GM12878 (cell line): ENCODE measurements around the gene ABHD15. TPM values are rescaled to one million over a fixed set of nuclear protein-coding genes. Genes with fewer than 3 reads are reported as not detected.

Source experiments
- ATAC-seq: fragments of 200-7000 bp; cut with Tn5 transposase; 3 replicates; pipeline ENCODE4 v1.9.1; 2020; ENCODE audit warnings: mild to moderate bottlenecking, moderate library complexity
- BruUV-seq: library from RNA; stranded (reverse); fragments of 400-500 nt; replicated peaks from 2 replicates; lab custom pipeline; 2021; lab: Mats Ljungman, UMichigan
- CTCF ChIA-PET: fragments of 300-600 bp; sonication (Branson Sonifier 250); formaldehyde crosslinking; extraction: SDS; loops from one replicate; lab custom pipeline; 2021; ENCODE audit warnings: inconsistent platforms; lab: Yijun Ruan, JAX
- POLR2A ChIA-PET: fragments of 350-600 bp; formaldehyde crosslinking; extraction: SDS; loops from one replicate; lab custom pipeline; 2021; ENCODE audit warnings: inconsistent platforms; lab: Charles Lee
- RAD21 ChIA-PET: fragments of 300-600 bp; sonication (Branson Sonifier 250); formaldehyde crosslinking; loops from one replicate; lab custom pipeline; 2023; ENCODE audit warnings: antibody characterized with exemption; ENCODE audit not compliant: unreplicated experiment; lab: Charles Lee
- SMC1A ChIA-PET: fragments of 300-600 bp; sonication (Branson Sonifier 250); formaldehyde crosslinking; loops from one replicate; lab custom pipeline; 2023; ENCODE audit not compliant: unreplicated experiment, uncharacterized antibody; lab: Charles Lee
- DNase-seq: peaks from one replicate; pipeline ENCODE4 v3.0.0-alpha.2; 2011; ENCODE audit warnings: low read depth, low spot score
- FAIRE-seq: peaks from 3 replicates; lab custom pipeline; 2011; peaks lifted over from hg19 to GRCh38; lab: Jason Lieb, UNC
- H2AFZ ChIP-seq: 2 replicates; pipeline ENCODE4 v1.6.0; 2011; ENCODE audit warnings: low read depth, low read length, control low read depth; ENCODE audit not compliant: control insufficient read depth
- H3K27ac ChIP-seq: 2 replicates; pipeline ENCODE4 v1.5.1; 2011; ENCODE audit warnings: control low read depth; ENCODE audit not compliant: control insufficient read depth, insufficient read depth
- H3K27me3 ChIP-seq, 2 experiments: replicated peaks in 1 of 2; 2 replicates each; pipeline versions ENCODE4 v1.6.0 to v1.6.1; 2011; ENCODE audit warnings: low read length in 1 of 2; ENCODE audit not compliant: control insufficient read depth in 2 of 2, insufficient read depth in 2 of 2
- H3K36me3 ChIP-seq, 2 experiments: 2 replicates each; pipeline ENCODE4 v1.5.1; 2011; ENCODE audit warnings: low read length in 1 of 2; ENCODE audit not compliant: control insufficient read depth in 2 of 2, insufficient read depth in 2 of 2
- H3K4me1 ChIP-seq: 2 replicates; pipeline ENCODE4 v1.6.1; 2011; ENCODE audit warnings: mild to moderate bottlenecking, low read length, moderate library complexity, mixed read lengths; ENCODE audit not compliant: control insufficient read depth, insufficient read depth
- H3K4me2 ChIP-seq: 2 replicates; pipeline ENCODE4 v1.6.0; 2011; ENCODE audit warnings: control low read depth; ENCODE audit not compliant: control insufficient read depth, insufficient read depth
- H3K4me3 ChIP-seq: fragments of 200-600 bp; sonication (generic); 2 replicates; pipeline ENCODE4 v1.5.1; 2016
- H3K79me2 ChIP-seq: 2 replicates; pipeline ENCODE4 v1.6.0; 2011; ENCODE audit warnings: low read length; ENCODE audit not compliant: control insufficient read depth, insufficient read depth
- H3K9ac ChIP-seq: 2 replicates; pipeline ENCODE4 v1.8.0; 2011; ENCODE audit warnings: low read length, control low read depth, mixed read lengths; ENCODE audit not compliant: control insufficient read depth, insufficient read depth
- H3K9me3 ChIP-seq: replicated peaks from 3 replicates; pipeline ENCODE4 v1.5.1; 2011; ENCODE audit warnings: mild to moderate bottlenecking, low read length; ENCODE audit not compliant: control insufficient read depth, insufficient read depth
- H4K20me1 ChIP-seq: 2 replicates; pipeline ENCODE4 v1.6.0; 2011; ENCODE audit not compliant: control insufficient read depth, insufficient read depth
- CREB1 ChIP-seq: IDR thresholded peaks from 2 replicates; pipeline ENCODE4 v1.6.1; 2012; ENCODE audit warnings: low read depth, mild to moderate bottlenecking, inconsistent platforms
- FOXM1 ChIP-seq: IDR thresholded peaks from 2 replicates; pipeline ENCODE4 v1.6.1; 2012; ENCODE audit warnings: low read depth, mild to moderate bottlenecking, inconsistent platforms, low read length, moderate library complexity
- IKZF1 ChIP-seq: fragments of 450-650 bp; conservative IDR thresholded peaks from 2 replicates; pipeline ENCODE4 v1.6.1; 2017; ENCODE audit warnings: antibody characterized with exemption, mild to moderate bottlenecking
- MLLT1 ChIP-seq: fragments of 450-650 bp; IDR thresholded peaks from 2 replicates; pipeline ENCODE4 v1.6.1; 2016; ENCODE audit warnings: mild to moderate bottlenecking
- NFIC ChIP-seq: IDR thresholded peaks from 2 replicates; pipeline ENCODE4 v1.6.1; 2012; ENCODE audit warnings: low read depth, mild to moderate bottlenecking, inconsistent platforms, low read length, moderate library complexity
- NFYA ChIP-seq: IDR thresholded peaks from 2 replicates; pipeline ENCODE4 v1.6.1; 2011; ENCODE audit warnings: low read depth, mild to moderate bottlenecking, low read length, improper control_type of control experiment, borderline replicate concordance
- TARDBP ChIP-seq: IDR thresholded peaks from 2 replicates; pipeline ENCODE4 v1.6.1; 2016; ENCODE audit warnings: borderline replicate concordance
- TCF7 ChIP-seq: IDR thresholded peaks from 2 replicates; pipeline ENCODE4 v1.6.1; 2014; ENCODE audit warnings: antibody characterized with exemption, borderline replicate concordance
- ZNF274 ChIP-seq: IDR thresholded peaks from one replicate; pipeline ENCODE4 v1.8.0; 2011; ENCODE audit not compliant: insufficient read length, insufficient read depth
- WGBS: methylation state at CpG from one replicate; pipeline ENCODE4 v1.1.6; 2016; ENCODE audit warnings: low lambda C conversion rate; ENCODE audit not compliant: insufficient replicate concordance, insufficient coverage; ENCODE audit errors: missing lambda C conversion rate; 5-methylcytosine and 5-hydroxymethylcytosine counted together
- in situ Hi-C: fragments of 300-500 bp; cut with MboI; formaldehyde crosslinking; loops from 9 replicates; pipeline ENCODE4 v1.14.3; 2018; ENCODE audit warnings: mixed read lengths
- intact Hi-C: fragments of 100-400 bp; cut with micrococcal nuclease; formaldehyde crosslinking; loops from one replicate; pipeline ENCODE4 v1.14.2; 2022; ENCODE audit not compliant: unreplicated experiment
- polyA plus RNA-seq, 11 experiments: library from polyadenylated mRNA; depleted of rRNA in 4 of 11; unstranded in 6 of 11; stranded (reverse) in 5 of 11; fragments of >200 nt; fragmentation: Nextera tagmentation in 4 of 11; fragmentation: Illumina TruSeq in 1 of 11; extraction: Ambion mirVana in 4 of 11; extraction: Trizol in 1 of 11; gene quantifications; 1 replicate in 1 of 11; 2 replicates in 10 of 11; pipeline versions ENCODE4 v1.2.1 to v1.2.3, GENCODE V29; 2011 to 2016; ENCODE audit warnings: inconsistent platforms in 2 of 11, missing spikeins in 2 of 11, low read depth in 1 of 11
- total RNA-seq, 4 experiments: library from RNA; depleted of rRNA in 3 of 4; stranded (reverse); fragments of >200 nt in 3 of 4; fragmentation: Illumina TruSeq in 1 of 4; extraction: Trizol in 1 of 4; gene quantifications; 2 replicates each; pipeline versions ENCODE4 v1.2.1 to v1.2.3, GENCODE V29; 2013 to 2021

The ABHD15 gene
- total and polyA plus RNA-seq, 10 of the 15 experiments (the other 5 are each of a cell fraction or from before 2014, with no cell fraction given): 2.1 to 9.2 (median 4.9) TPM

DNA sequence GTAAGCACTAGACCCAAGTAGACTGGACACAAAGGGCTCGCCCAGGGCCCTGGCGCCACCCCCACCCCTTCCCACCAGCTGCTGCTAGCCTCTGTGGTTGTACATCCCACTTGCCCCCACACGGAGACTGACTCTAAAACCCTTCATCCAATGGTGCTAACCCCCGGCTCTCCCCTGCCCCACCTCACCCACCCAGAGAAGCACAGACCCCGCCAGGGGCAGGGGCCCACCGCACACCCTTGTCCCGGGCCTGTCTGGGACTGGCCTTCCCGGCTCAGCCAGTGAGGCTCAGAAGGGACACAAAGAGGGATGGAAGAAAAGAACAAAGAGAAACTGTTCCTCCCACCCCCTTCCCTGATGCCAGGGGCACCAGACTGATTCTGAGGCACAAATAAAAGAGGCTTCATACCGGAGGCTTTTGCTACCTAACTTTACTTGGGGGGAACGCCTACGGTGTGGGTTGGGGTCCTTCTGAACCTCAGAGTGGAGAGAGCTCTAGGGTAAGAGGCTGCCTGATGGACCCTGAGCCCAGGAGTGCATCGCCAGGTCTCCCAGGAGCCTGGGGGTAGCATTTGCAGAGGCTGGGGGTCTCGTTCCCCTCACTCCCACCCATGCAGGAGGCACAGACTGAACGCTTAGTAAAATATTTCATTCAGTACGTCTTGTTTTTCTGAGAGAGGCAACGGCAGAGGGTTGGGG, 47.7 kb upstream of the ABHD15 start:
- H3K4me2 ChIP-seq: peak overlapping the region; percentile 98
- H3K4me1 ChIP-seq: peaks cover 38% of the 10 kb centered on the region
- WGBS: 45% methylated on average over 16 of the region's 16 CpGs
- ATAC-seq: no peak
- peaks cover 4 to 6% of the 10 kb centered on the region in 2 experiments; a peak in 3 of 4 replicates for H3K27me3 ChIP-seq
- CTCF ChIA-PET: interaction anchor here (0.6 to 7.1 kb wide), 10 partner anchors 9 to 317 kb away, joined by 3 to 82 read pairs (median 7); partner anchors contain the start of gene ANKRD13B
- no peak overlapping the region; the same call in 1 of the 2 replicates for H3K4me3 ChIP-seq
- no peaks in the 10 kb centered on the region; the same call in 2 of the 3 replicates for H3K9me3 ChIP-seq
- no TSS peak for BruUV-seq
- TF ChIP-seq TCF7 (no peak), TARDBP (no peak), NFIC (no peak), CREB1 (no peak), FOXM1 (no peak), ZNF274 (no peak), MLLT1 (no peak), IKZF1 (no peak), NFYA (no peak)
- TF ChIP-seq, all 136 proteins: peak for 0
- H3K27ac ChIP-seq: no peak overlapping the region
- in situ Hi-C loops (no loop called here), intact Hi-C loops (loop anchor here (10.0 kb wide), 2 partner anchors 80 to 320 kb away; partner anchors contain the start of gene SSH2)
- FAIRE-seq: no peak
- ChIA-PET POLR2A (interaction anchor here (0.7 to 1.5 kb wide), 4 partner anchors 21 to 189 kb away, joined by 3 to 5 read pairs (median 4); partner anchors contain the start of gene ANKRD13B), SMC1A (interaction anchor here (0.6 to 1.7 kb wide), 6 partner anchors 23 to 312 kb away, joined by 3 to 7 read pairs (median 3); no protein-coding TSS in a partner anchor), RAD21 (interaction anchor here (0.9 to 3.9 kb wide), 6 partner anchors 23 to 316 kb away, joined by 3 to 25 read pairs (median 4); partner anchors contain the start of genes ANKRD13B and SSH2)
- DNase-seq: no peak
- H4K20me1 ChIP-seq: no peaks in the 10 kb centered on the region; the same call in 1 of the 2 replicates
- no peaks in the 10 kb centered on the region for H3K36me3 ChIP-seq
- no peak overlapping the region for H3K9ac ChIP-seq
- no peak overlapping the region; the same call in 1 of the 2 replicates for H2AFZ ChIP-seq
- no peaks in the 10 kb centered on the region for H3K79me2 ChIP-seq
